K562 treated with DMSO at 1 percent for 24 hours (cell line): ENCODE measurements around the gene EDC3. TPM values are rescaled to one million over a fixed set of nuclear protein-coding genes. Genes with fewer than 3 reads are reported as not detected.

Source experiments
- total RNA-seq: library from RNA; unstranded; fragments of 300-600 nt; gene quantifications from 2 replicates; pipeline ENCODE4 v1.2.3, GENCODE V29; 2022; ENCODE audit warnings: low read depth; ENCODE audit not compliant: insufficient read depth

EDC3 gene, protein sequence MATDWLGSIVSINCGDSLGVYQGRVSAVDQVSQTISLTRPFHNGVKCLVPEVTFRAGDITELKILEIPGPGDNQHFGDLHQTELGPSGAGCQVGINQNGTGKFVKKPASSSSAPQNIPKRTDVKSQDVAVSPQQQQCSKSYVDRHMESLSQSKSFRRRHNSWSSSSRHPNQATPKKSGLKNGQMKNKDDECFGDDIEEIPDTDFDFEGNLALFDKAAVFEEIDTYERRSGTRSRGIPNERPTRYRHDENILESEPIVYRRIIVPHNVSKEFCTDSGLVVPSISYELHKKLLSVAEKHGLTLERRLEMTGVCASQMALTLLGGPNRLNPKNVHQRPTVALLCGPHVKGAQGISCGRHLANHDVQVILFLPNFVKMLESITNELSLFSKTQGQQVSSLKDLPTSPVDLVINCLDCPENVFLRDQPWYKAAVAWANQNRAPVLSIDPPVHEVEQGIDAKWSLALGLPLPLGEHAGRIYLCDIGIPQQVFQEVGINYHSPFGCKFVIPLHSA
- total RNA-seq, result 43.1 and 47.7 TPM in 2 replicates

DNA sequence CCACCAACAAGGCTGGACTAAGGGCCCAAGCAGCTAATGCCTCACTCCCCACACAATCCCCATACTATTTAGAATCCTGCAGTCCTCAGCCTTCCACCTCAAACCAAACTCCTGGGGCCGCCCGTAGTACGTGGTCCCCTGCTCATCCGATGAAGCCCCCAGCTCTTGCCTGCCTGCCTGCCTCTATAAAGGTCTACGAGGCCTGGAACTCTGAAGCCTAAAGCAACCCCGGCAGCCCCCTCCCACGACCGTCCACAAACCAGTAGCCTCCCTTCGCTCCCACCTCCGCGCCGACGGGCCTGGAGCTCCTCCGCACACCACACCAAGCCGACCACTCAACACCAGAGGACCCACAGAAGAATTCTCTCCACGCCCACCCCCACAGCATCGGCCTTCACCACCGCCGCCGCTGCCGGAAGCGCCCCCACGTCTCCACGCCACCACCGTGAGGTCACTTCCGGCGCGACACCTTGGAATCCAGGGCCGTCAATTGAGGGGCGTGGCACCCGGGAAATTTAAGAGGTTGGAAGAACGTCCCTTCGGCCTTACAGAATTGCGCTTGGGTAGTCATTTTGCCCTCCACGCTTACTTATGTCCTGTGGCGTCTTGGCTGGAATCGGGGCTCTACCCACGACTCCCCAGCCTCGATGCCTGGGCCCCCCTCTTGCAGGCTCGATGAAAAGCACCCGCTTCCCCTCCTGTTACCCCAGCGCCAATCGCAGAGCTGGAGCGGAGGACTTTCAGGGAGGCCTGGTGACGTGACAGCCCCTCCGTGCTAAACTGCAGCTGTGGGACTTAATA lies at the start of gene EDC3:
Gene EDC3 (minus strand): TSS at position 428 of the 801 bp plus-strand sequence. CDS start 20,900 bp downstream, outside the sequence.

DNA sequence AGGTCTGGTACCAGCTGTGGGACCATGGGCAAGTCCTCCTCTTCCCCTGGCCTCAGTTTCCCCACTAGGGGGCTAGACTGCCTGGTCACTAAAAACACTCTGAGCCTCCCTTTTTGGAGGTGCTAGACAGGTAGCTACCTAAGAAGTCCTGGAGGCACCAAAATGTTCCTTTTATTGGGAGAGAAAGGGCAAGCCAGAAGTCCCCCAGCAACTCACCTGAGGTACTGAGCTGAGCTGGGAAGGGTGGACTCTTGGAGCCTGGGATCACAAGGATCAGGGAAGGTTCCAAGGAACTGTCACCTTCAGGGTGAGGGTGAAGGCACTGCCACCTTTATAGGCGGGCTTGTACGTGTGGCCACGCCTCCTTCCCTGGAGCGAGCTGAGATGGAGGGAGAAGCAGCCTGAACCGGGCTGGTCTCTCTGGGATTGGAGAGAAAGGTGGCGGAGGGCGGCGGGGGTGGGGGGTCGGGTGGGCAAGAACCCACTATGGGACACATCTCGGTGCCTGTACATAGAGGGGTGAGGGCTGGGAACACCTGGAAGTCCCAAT lies 29.5 kb upstream of the EDC3 start, which contains the start of gene CYP1A1:
Gene CYP1A1 (minus strand): TSS at position 304 of the 550 bp plus-strand sequence. CDS start 2,431 bp downstream, outside the sequence.

DNA sequence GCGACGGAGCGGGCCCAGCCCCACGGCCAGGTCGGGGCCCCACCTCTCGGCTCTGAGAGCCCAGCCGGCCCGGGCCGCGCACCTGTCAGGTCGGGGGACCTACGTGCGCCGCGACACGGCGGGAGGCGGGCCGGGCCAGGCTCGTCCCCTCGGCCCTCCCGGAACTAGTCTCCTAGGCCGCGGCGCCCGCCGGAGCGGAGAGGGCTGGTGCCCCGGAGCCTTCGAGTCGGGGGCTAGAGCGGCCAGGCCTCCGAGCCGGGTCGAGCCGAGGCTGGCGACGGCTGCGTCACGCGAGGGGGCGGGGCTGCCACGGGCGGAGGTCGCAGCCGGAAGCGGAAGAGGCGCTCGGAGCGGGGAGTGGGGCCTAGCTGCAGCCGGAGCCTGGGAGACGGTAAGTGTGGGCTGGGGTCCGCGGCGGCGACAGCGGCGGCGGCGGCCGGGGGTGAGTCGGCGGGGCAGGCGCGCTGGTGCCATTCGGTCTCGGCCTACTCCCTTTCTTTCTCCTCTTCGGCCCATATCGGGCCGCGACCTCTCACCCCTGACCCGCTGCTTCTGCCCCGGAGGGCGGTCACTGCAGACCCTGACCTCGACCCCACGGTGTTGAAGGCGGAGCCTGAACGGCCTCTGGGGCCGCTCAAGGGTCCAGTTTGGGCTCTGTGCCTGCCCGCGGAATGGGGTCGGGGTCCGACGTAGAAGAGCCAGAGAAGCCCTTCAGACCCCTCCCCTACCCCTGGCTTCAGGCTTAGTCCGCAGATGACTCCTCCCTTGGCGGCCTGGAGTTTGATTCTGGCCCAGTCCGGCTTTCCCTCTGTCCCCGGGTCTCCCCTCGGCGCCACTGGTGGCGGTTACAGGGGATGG lies 80.1 kb downstream of the EDC3 start, which contains the start of gene CLK3:
Gene CLK3 (plus strand): TSS at position 329 of the 858 bp plus-strand sequence. CDS start 3,361 bp downstream, outside the sequence.

Other genes starting within 250 kb of the EDC3 start
- gene UBL7, start 234.9 kb downstream of the EDC3 start, total RNA-seq, result 81.7 and 90.9 TPM in 2 replicates
- gene ARID3B, start 154.8 kb downstream of the EDC3 start, total RNA-seq, result 37.7 and 38.3 TPM in 2 replicates
- 90.0 and 136 TPM in 2 replicates for gene CLK3, start 80.2 kb downstream of the EDC3 start, total RNA-seq
- gene CYP1A1, start 29.5 kb upstream of the EDC3 start, total RNA-seq, result 0.17 and 0.78 TPM in 2 replicates
- not detected in 2 replicates for gene CYP1A2, start 52.8 kb upstream of the EDC3 start, total RNA-seq
- gene CSK, start 86.1 kb upstream of the EDC3 start, total RNA-seq, result 73.2 and 90.4 TPM in 2 replicates
- gene LMAN1L, start 116.8 kb upstream of the EDC3 start, total RNA-seq, result not detected in 2 replicates
- gene CPLX3, start 130.6 kb upstream of the EDC3 start, total RNA-seq, result not detected in 2 replicates
- gene ULK3, start 147.1 kb upstream of the EDC3 start, total RNA-seq, result 39.3 and 50.0 TPM in 2 replicates
- gene SCAMP2, start 177.3 kb upstream of the EDC3 start, total RNA-seq, result 67.8 and 68.5 TPM in 2 replicates
- 35.1 and 40.3 TPM in 2 replicates for gene MPI, start 194.0 kb upstream of the EDC3 start, total RNA-seq
- gene FAM219B, start 210.8 kb upstream of the EDC3 start, total RNA-seq, result 20.4 and 21.5 TPM in 2 replicates
- 394 and 429 TPM in 2 replicates for gene COX5A, start 242.0 kb upstream of the EDC3 start, total RNA-seq